Tibial artery (tissue), 4 donors: ENCODE data around the gene CATSPERB.
"Not testable (repeated sequence)": the region's sequence is repeated elsewhere in the genome, so short reads cannot be mapped to it uniquely, and the experiment has no call there.

Experiments used
- DNase-seq, 2 donors: peaks; one replicate each; pipeline ENCODE4 v3.0.0-alpha.2; 2019
- H3K27ac ChIP-seq, 2 donors: fragments of 200-600 bp; sonication (generic) in 1 of 2; 1 replicate in 1 of 2; 2 replicates in 1 of 2; pipeline ENCODE4 v1.5.1; 2018 to 2019; ENCODE audit warnings: mild to moderate bottlenecking in 1 of 2
- H3K27me3 ChIP-seq, 2 donors: fragments of 200-600 bp; sonication (generic) in 1 of 2; one replicate each; pipeline versions ENCODE4 v1.5.1 to v1.6.0; 2016 to 2019
- H3K36me3 ChIP-seq, 3 donors: fragments of 200-600 bp; sonication (generic) in 2 of 3; one replicate each; pipeline ENCODE4 v1.5.1; 2016 to 2019; ENCODE audit warnings: mild to moderate bottlenecking in 2 of 3
- H3K4me1 ChIP-seq, 4 donors: fragments of 200-600 bp; sonication (generic) in 2 of 4; 1 replicate in 3 of 4; 2 replicates in 1 of 4; pipeline ENCODE4 v1.5.1; 2016 to 2019
- H3K4me3 ChIP-seq, 2 donors: fragments of 200-600 bp; sonication (generic) in 1 of 2; 1 replicate in 1 of 2; 2 replicates in 1 of 2; pipeline ENCODE4 v1.5.1; 2018 to 2019; ENCODE audit warnings: mild to moderate bottlenecking in 2 of 2
- H3K9me3 ChIP-seq, 3 donors: fragments of 200-600 bp; sonication (generic) in 1 of 3; one replicate each; pipeline ENCODE4 v1.5.1; 2016 to 2019
- intact Hi-C: fragments of 100-400 bp; cut with DNase I; formaldehyde crosslinking; loops from one replicate; pipeline ENCODE4 v1.15.0; 2023; ENCODE audit warnings: low total_unique reads
- TF ChIP-seq, protein P1 (sequence below), 2 experiments: fragments of 200-600 bp in 1 of 2; fragments of 450-650 bp in 1 of 2; IDR thresholded peaks; one replicate each; pipeline ENCODE4 v1.5.1; 2017 to 2019; ENCODE audit warnings: antibody characterized with exemption in 2 of 2, mild to moderate bottlenecking in 1 of 2, moderate library complexity in 1 of 2

CATSPERB gene

DNA sequence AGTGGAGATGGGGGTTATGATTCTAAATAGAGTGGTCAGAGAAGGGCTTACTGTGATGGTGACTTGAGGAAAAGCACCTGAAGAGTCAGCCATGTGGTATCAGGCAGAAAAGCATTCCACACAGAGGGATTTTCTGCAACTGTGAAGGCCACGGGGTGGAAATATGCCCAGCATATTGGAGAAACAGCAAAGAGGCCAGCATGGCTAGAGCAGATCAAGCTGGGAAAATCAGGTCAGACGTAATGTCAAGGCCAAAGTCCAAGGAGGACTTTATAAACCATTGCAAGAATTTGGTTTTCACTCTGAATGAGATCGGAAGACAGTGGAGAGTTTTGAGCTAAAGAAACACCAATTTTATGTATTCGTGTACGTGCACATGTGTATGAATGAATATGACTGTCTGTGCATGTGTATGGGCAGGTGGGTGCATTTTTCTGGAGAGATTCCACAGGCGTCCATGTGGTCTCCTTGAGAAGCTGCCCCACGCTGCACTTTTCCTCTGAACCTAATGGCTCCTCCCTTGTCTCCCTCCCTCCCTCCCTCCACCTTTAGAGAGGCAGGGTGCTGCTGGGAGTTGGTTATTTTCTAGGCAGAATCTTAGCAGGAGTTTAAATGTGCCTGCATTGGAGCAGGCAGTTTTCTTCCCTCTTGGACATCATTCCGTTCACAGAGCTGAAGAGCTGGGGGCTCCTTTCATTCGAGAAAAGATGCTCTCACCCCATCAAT, 124.4 kb downstream of the CATSPERB start:
- TF ChIP-seq, protein P1, sequence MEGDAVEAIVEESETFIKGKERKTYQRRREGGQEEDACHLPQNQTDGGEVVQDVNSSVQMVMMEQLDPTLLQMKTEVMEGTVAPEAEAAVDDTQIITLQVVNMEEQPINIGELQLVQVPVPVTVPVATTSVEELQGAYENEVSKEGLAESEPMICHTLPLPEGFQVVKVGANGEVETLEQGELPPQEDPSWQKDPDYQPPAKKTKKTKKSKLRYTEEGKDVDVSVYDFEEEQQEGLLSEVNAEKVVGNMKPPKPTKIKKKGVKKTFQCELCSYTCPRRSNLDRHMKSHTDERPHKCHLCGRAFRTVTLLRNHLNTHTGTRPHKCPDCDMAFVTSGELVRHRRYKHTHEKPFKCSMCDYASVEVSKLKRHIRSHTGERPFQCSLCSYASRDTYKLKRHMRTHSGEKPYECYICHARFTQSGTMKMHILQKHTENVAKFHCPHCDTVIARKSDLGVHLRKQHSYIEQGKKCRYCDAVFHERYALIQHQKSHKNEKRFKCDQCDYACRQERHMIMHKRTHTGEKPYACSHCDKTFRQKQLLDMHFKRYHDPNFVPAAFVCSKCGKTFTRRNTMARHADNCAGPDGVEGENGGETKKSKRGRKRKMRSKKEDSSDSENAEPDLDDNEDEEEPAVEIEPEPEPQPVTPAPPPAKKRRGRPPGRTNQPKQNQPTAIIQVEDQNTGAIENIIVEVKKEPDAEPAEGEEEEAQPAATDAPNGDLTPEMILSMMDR (IDR thresholded peaks at IDR 0.05): no peak
- Histone ChIP-seq H3K27me3 (no peaks in the 10 kb centered on the region), H3K36me3 (no peaks in the 10 kb centered on the region), H3K4me3 (no peak overlapping the region), H3K9me3 (no peaks in the 10 kb centered on the region), H3K27ac (no peak overlapping the region), H3K4me1 (no peaks in the 10 kb centered on the region)
- DNase-seq: no peak
- intact Hi-C loops: no loop called here

DNA sequence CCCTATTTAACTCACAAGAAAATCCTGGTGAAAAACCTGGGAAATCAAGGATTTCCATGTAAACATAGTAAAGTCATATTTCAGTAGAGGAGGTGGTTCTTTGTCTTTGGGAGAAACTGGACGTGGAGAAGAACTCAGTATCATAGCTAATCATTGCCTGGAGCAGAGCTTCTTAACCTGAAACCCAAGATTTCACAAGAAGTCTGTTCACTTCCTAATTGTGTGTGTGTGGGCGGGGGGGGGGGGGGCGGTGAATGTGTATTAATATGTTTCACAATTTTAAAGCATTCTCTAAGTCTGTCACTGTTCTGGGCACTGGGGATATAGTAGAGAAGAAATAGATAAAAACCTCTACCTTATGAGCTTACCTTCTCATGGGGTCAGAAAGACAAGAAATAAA, 125.0 kb downstream of the CATSPERB start:
- Histone ChIP-seq H3K27ac (no peak overlapping the region), H3K36me3 (no peaks in the 10 kb centered on the region), H3K4me1 (no peaks in the 10 kb centered on the region), H3K27me3 (no peaks in the 10 kb centered on the region), H3K9me3 (no peaks in the 10 kb centered on the region), H3K4me3 (no peak overlapping the region)
- TF ChIP-seq, protein P1 (IDR thresholded peaks at IDR 0.05): no peak
- no peak for DNase-seq
- intact Hi-C loops: no loop called here

DNA sequence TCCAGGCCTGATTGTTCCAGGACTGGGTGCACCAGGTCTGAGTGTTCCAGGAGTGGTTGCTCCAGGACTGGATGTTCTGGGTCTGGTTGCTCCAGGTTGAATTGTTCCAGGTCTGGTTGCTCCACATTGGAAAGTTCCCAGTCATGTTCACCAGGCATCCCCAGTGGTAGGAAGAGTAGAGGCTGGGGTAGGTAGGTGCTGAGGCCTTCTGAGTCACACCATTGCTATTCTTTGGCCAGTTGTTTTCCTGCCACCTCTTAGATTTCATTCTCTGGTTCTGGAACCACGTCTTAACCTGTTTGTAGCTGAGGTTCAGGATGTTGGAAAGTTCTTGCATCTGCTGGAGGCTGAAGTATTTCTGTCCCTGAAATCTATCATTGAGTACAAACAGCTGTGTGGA, 127.3 kb downstream of the CATSPERB start:
- DNase-seq, H3K4me1 ChIP-seq, H3K4me3 ChIP-seq, H3K27ac ChIP-seq, H3K27me3 ChIP-seq, intact Hi-C loops, H3K36me3 ChIP-seq, H3K9me3 ChIP-seq: not testable (repeated sequence)

DNA sequence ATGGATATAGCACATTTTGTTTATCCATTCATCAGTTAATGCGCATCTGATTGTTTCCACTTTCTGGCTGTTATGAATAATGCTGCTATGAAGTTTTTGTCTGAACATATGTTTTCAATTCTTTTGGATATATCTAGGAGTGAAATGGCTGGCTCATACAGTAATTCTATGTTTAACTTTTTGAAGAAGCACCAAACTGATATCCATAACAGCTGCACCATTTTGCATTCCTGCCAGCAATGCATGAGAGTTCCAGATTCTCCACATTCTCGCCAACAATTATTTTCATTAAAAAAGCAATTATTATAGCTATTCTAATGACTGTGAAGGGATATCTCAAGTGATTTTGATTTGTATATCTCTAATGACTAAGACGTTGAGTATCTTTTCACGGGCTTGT, 131.9 kb downstream of the CATSPERB start:
- Histone ChIP-seq H3K27me3 (no peaks in the 10 kb centered on the region), H3K4me3 (no peak overlapping the region), H3K36me3 (no peaks in the 10 kb centered on the region), H3K27ac (no peak overlapping the region), H3K9me3 (peaks cover 0 to 3% (median 0%) of the 10 kb centered on the region in 3 donors), H3K4me1 (no peaks in the 10 kb centered on the region)
- intact Hi-C loops: no loop called here
- no peak for DNase-seq
- TF ChIP-seq, protein P1 (IDR thresholded peaks at IDR 0.05): no peak

DNA sequence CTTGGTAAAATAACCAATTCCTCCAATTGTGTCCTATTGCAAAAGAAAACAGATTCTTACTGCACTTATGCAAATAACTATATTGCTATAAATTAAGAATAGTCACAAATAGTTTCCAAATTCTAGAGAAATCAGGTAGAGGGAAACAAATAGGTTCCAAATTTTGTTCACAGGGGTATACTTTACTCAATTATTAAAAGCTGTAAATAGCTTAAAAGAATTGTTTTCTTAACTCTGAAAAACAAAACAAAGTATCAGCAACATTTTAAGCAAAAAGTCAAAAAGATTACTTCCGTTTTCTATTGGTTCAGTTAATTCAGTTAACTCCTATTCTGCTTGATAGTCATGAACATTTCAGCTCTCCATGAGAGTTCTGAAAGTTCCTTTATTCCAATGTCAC, 136.2 kb downstream of the CATSPERB start:
- no peaks in the 10 kb centered on the region for H3K27me3 ChIP-seq
- intact Hi-C loops: no loop called here

DNA sequence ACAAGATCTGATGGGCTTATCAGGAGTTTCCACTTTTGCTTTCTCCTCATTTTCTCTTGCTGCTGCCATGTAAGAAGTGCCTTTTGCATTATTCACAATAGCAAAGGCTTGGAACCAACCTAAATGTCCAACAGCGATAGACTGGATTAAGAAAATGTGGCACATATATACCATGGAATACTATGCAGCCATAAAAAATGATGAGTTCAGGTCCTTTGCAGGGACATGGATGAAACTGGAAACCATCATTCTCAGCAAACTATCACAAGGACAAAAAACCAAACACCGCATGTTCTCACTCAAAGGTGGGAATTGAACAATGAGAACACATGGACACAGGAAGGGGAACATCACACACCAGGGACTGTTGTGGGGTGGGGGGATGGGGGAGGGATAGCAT, 137.9 kb downstream of the CATSPERB start:
- DNase-seq, H3K27ac ChIP-seq, H3K27me3 ChIP-seq, intact Hi-C loops, H3K36me3 ChIP-seq, H3K9me3 ChIP-seq, H3K4me3 ChIP-seq, H3K4me1 ChIP-seq: not testable (repeated sequence)

More for the DNA sequence above, 136.2 kb downstream of the CATSPERB start:
- no peak overlapping the region for H3K4me3 ChIP-seq
- no peak for DNase-seq
- TF ChIP-seq, protein P1 (IDR thresholded peaks at IDR 0.05): no peak
- no peaks in the 10 kb centered on the region for H3K4me1 ChIP-seq
- no peak overlapping the region for H3K27ac ChIP-seq
- H3K36me3 ChIP-seq: no peaks in the 10 kb centered on the region
- peaks cover 0 to 3% (median 0%) of the 10 kb centered on the region in 3 donors for H3K9me3 ChIP-seq

DNA sequence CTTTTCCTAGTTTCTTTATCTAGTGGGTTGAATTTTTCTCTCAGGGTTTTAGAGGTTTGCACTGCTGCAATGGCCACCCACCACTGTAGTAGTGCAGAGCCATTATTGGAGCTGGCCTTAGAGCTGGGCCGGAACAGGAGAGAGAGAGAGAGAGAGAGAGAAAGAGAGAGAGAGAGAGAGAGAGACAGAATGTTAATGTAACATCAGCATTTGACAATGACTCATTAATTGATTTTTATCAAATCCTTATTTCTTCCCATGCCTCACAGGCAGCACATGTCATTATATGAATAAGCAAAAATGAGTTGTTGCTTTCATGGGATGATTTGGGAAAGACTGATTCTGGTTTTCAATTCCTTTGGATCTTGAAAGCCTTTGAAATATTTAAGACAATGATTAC, 145.5 kb downstream of the CATSPERB start:
- TF ChIP-seq, protein P1 (IDR thresholded peaks at IDR 0.05): no peak
- Histone ChIP-seq H3K4me3 (no peak overlapping the region), H3K27me3 (no peaks in the 10 kb centered on the region), H3K9me3 (no peaks in the 10 kb centered on the region), H3K27ac (no peak overlapping the region), H3K36me3 (no peaks in the 10 kb centered on the region), H3K4me1 (no peaks in the 10 kb centered on the region)
- intact Hi-C loops: no loop called here
- DNase-seq: no peak
